SK-N-SH (cell line): ENCODE data around the gene CRIP3. TPM values are rescaled to one million over a fixed set of nuclear protein-coding genes. Genes with fewer than 3 reads are reported as not detected.

Experiments
- CTCF ChIA-PET: fragments of 300-600, 350-600 bp; formaldehyde crosslinking; extraction: SDS; loops from one replicate; lab custom pipeline; 2021; lab: Yijun Ruan, JAX
- POLR2A ChIA-PET: fragments of 350-600 bp; sonication (Branson Sonifier 250); formaldehyde crosslinking; extraction: SDS; loops from one replicate; lab custom pipeline; 2020; ENCODE audit warnings: antibody characterized with exemption, inconsistent platforms; lab: Yijun Ruan, JAX
- DNase-seq: peaks from one replicate; pipeline ENCODE4 v3.0.0; 2012
- H2AFZ ChIP-seq: fragments of 200-600 bp; sonication (generic); 2 replicates; pipeline ENCODE4 v1.8.1; 2016; ENCODE audit warnings: antibody characterized with exemption, mild to moderate bottlenecking, low read depth
- H3F3A ChIP-seq: fragments of 200-600 bp; sonication (generic); replicated peaks from 2 replicates; pipeline ENCODE3; 2016; ENCODE audit warnings: antibody characterized with exemption, mild to moderate bottlenecking; ENCODE audit not compliant: insufficient read depth
- H3K27ac ChIP-seq, 2 experiments: fragments of 200-500 bp in 1 of 2; fragments of 200-600 bp in 1 of 2; sonication (Bioruptor generic) in 1 of 2; sonication (generic), shearing (Covaris generic) in 1 of 2; 2 replicates each; pipeline versions ENCODE4 v1.5.1 to v1.6.1; 2014 to 2016; ENCODE audit warnings: low read depth in 2 of 2, inconsistent platforms in 1 of 2, low read length in 1 of 2, mild to moderate bottlenecking in 1 of 2, mixed read lengths in 1 of 2
- H3K27me3 ChIP-seq: fragments of 200-600 bp; sonication (generic), shearing (Covaris generic); 2 replicates; pipeline ENCODE4 v1.6.1; 2016; ENCODE audit warnings: mixed run types; ENCODE audit not compliant: insufficient read depth
- H3K36me3 ChIP-seq, 2 experiments: fragments of 200-500 bp in 1 of 2; fragments of 200-600 bp in 1 of 2; sonication (Bioruptor generic) in 1 of 2; sonication (generic) in 1 of 2; replicated peaks in 1 of 2; 2 replicates each; pipeline versions ENCODE3 to v1.5.1; 2014 to 2016; ENCODE audit warnings: low read length in 1 of 2, mild to moderate bottlenecking in 1 of 2; ENCODE audit not compliant: insufficient read depth in 2 of 2, control insufficient read depth in 1 of 2
- H3K4me1 ChIP-seq, 2 experiments: fragments of 200-500 bp in 1 of 2; fragments of 200-600 bp in 1 of 2; sonication (Bioruptor generic) in 1 of 2; sonication (generic), shearing (Covaris generic) in 1 of 2; 2 replicates each; pipeline versions ENCODE4 v1.5.1 to v1.6.1; 2014 to 2016; ENCODE audit warnings: low read depth in 1 of 2, low read length in 1 of 2, mixed run types in 1 of 2; ENCODE audit not compliant: insufficient read depth in 2 of 2, control insufficient read depth in 1 of 2
- H3K4me2 ChIP-seq: fragments of 200-600 bp; sonication (generic), shearing (Covaris generic); 2 replicates; pipeline ENCODE4 v1.6.1; 2017; ENCODE audit warnings: mixed run types
- H3K4me3 ChIP-seq, 2 experiments: fragments of 200-500 bp in 1 of 2; fragments of 200-600 bp in 1 of 2; sonication (Bioruptor generic) in 1 of 2; sonication (generic), shearing (Covaris generic) in 1 of 2; 2 replicates each; pipeline versions ENCODE4 v1.5.1 to v1.8.1; 2014 to 2016; ENCODE audit warnings: low read depth in 2 of 2, inconsistent platforms in 1 of 2, low read length in 1 of 2, mild to moderate bottlenecking in 1 of 2, mixed read lengths in 1 of 2, moderate library complexity in 1 of 2
- H3K79me2 ChIP-seq: fragments of 200-600 bp; sonication (generic); 2 replicates; pipeline ENCODE4 v1.8.1; 2017; ENCODE audit warnings: mild to moderate bottlenecking; ENCODE audit not compliant: insufficient read depth
- H3K9ac ChIP-seq: fragments of 200-600 bp; sonication (generic); 2 replicates; pipeline ENCODE4 v1.6.1; 2017; ENCODE audit warnings: mixed run types
- H3K9me2 ChIP-seq: fragments of 200-600 bp; sonication (generic); 2 replicates; pipeline ENCODE4 v1.6.1; 2017; ENCODE audit warnings: mixed run types
- H3K9me3 ChIP-seq: fragments of 200-600 bp; sonication (generic); 2 replicates; pipeline ENCODE4 v1.6.1; 2017; ENCODE audit warnings: mixed run types, mild to moderate bottlenecking, moderate library complexity
- H4K20me1 ChIP-seq: fragments of 200-600 bp; sonication (generic); 2 replicates; pipeline ENCODE4 v1.6.1; 2017; ENCODE audit warnings: mild to moderate bottlenecking, mixed run types; ENCODE audit not compliant: insufficient read depth
- CTCF ChIP-seq: fragments of 200-600 bp; sonication (generic); IDR thresholded peaks from 2 replicates; pipeline ENCODE4 v1.6.1; 2017; ENCODE audit warnings: antibody characterized with exemption, mild to moderate bottlenecking, moderate library complexity
- ELF1 ChIP-seq: IDR thresholded peaks from 2 replicates; pipeline ENCODE4 v1.4.0; 2012
- FOSL2 ChIP-seq: IDR thresholded peaks from 2 replicates; pipeline ENCODE4 v1.4.0; 2012; ENCODE audit warnings: low read depth, mild to moderate bottlenecking, moderate library complexity, borderline replicate concordance
- FOXM1 ChIP-seq: IDR thresholded peaks from 2 replicates; pipeline ENCODE4 v1.4.0; 2012; ENCODE audit warnings: low read depth, mild to moderate bottlenecking
- GABPA ChIP-seq: IDR thresholded peaks from 2 replicates; pipeline ENCODE4 v1.4.0; 2012; ENCODE audit warnings: low read depth, mild to moderate bottlenecking
- GATA2 ChIP-seq: sonication (generic); formaldehyde crosslinking; IDR thresholded peaks from 2 replicates; pipeline ENCODE4 v1.5.0; 2020; ENCODE audit warnings: mild to moderate bottlenecking, missing genetic modification reagents
- MAX ChIP-seq: IDR thresholded peaks from 2 replicates; pipeline ENCODE4 v1.4.0; 2012; ENCODE audit warnings: low read depth
- MXI1 ChIP-seq: IDR thresholded peaks from 2 replicates; pipeline ENCODE4 v1.6.1; 2012; ENCODE audit warnings: mild to moderate bottlenecking, low read depth, low read length, improper control_type of control experiment
- PBX3 ChIP-seq: IDR thresholded peaks from 2 replicates; pipeline ENCODE4; 2012
- POLR2AphosphoS5 ChIP-seq: IDR thresholded peaks from 2 replicates; pipeline ENCODE4 v1.6.1; 2012; ENCODE audit warnings: low read depth, low read length
- RCOR1 ChIP-seq: fragments of 150-350 bp; IDR thresholded peaks from 2 replicates; pipeline ENCODE4 v1.6.1; 2017; ENCODE audit warnings: antibody characterized with exemption, low read length
- REST ChIP-seq: IDR thresholded peaks from 2 replicates; pipeline ENCODE4 v1.6.1; 2012; ENCODE audit warnings: mild to moderate bottlenecking, low read depth, low read length, moderate library complexity
- SIN3A ChIP-seq: IDR thresholded peaks from 2 replicates; pipeline ENCODE4 v1.6.1; 2012; ENCODE audit warnings: low read depth, mild to moderate bottlenecking, low read length, moderate library complexity, borderline replicate concordance
- SMC3 ChIP-seq: IDR thresholded peaks from 2 replicates; pipeline ENCODE4 v1.6.1; 2012; ENCODE audit warnings: low read depth, low read length, improper control_type of control experiment
- TAF1 ChIP-seq: IDR thresholded peaks from 2 replicates; pipeline ENCODE4 v1.6.1; 2012; ENCODE audit warnings: low read depth, mild to moderate bottlenecking, low read length, moderate library complexity, borderline replicate concordance
- TEAD4 ChIP-seq: IDR thresholded peaks from 2 replicates; pipeline ENCODE4 v1.4.0; 2012; ENCODE audit warnings: mild to moderate bottlenecking, borderline replicate concordance; ENCODE audit not compliant: insufficient read depth
- USF1 ChIP-seq: IDR thresholded peaks from 2 replicates; pipeline ENCODE4 v1.4.0; 2012; ENCODE audit warnings: low read depth, borderline replicate concordance
- YY1 ChIP-seq: IDR thresholded peaks from 2 replicates; pipeline ENCODE4 v1.4.0; 2012; ENCODE audit warnings: low read depth, mild to moderate bottlenecking
- ZBTB33 ChIP-seq: IDR thresholded peaks from 2 replicates; pipeline ENCODE4 v1.4.0; 2012; ENCODE audit warnings: low read depth, borderline replicate concordance
- WGBS: methylation state at CpG from one replicate; pipeline ENCODE4 v1.1.6; 2017; ENCODE audit warnings: low lambda C conversion rate; 5-methylcytosine and 5-hydroxymethylcytosine counted together
- polyA plus RNA-seq, 3 experiments: library from polyadenylated mRNA; depleted of rRNA; stranded (reverse); fragments of >200 nt; gene quantifications; 2 replicates each; pipeline ENCODE4 v1.2.3, GENCODE V29; 2012

The CRIP3 gene
- polyA plus RNA-seq, 1 of the 3 experiments (the other 2 are of a cell fraction) = not detected

GRCh38 chr6:43268782-43269272, 39.8 kb downstream of the CRIP3 start:
- H4K20me1 ChIP-seq = no peaks in the 10 kb centered on the region
- POLR2A ChIA-PET = interaction anchor here (1.0 kb wide), 1 partner anchor 9 kb away, joined by 3 read pairs; no protein-coding TSS in a partner anchor
- no peaks in the 10 kb centered on the region for H3K9me3 ChIP-seq

More at GRCh38 chr6:43268782-43269272, 39.8 kb downstream of the CRIP3 start:
- Histone ChIP-seq H3K79me2 (no peaks in the 10 kb centered on the region), H3F3A (no peaks in the 10 kb centered on the region), H3K4me3 (no peak overlapping the region), H3K4me1 (peaks cover 0 to 17% of the 10 kb centered on the region in 2 experiments; a peak in 1 of 4 replicates), H3K9ac (no peak overlapping the region), H3K36me3 (no peaks in the 10 kb centered on the region), H3K4me2 (no peak overlapping the region), H3K27ac (no peak overlapping the region), H2AFZ (no peak overlapping the region), H3K9me2 (no peaks in the 10 kb centered on the region)
- CTCF ChIA-PET = interaction anchor here (0.6 to 2.4 kb wide), 4 partner anchors 24 to 182 kb away, joined by 3 to 8 read pairs (median 5); partner anchors contain the start of gene DNPH1
- DNase-seq = no peak
- 91% methylated on average over 10 of the region's 10 CpGs for WGBS
- TF ChIP-seq CTCF = no peak
- TF ChIP-seq SMC3 = no peak
- TF ChIP-seq GABPA = no peak
- TF ChIP-seq YY1 = no peak
- no peak for TF ChIP-seq POLR2AphosphoS5
- no peak for TF ChIP-seq GATA2 (CRISPR knock-in tag)
- no peak for TF ChIP-seq USF1
- no peak for TF ChIP-seq PBX3
- TF ChIP-seq SIN3A = no peak
- no peak for TF ChIP-seq FOXM1
- no peak for TF ChIP-seq TAF1
- TF ChIP-seq REST = no peak
- TF ChIP-seq ZBTB33 = no peak
- TF ChIP-seq FOSL2 = no peak
- no peak for TF ChIP-seq MAX
- no peak for TF ChIP-seq MXI1
- no peak for TF ChIP-seq ELF1
- TF ChIP-seq TEAD4 = no peak
- no peak for TF ChIP-seq RCOR1
- TF ChIP-seq, all 33 proteins: peak for 0
- H3K27me3 ChIP-seq = no peaks in the 10 kb centered on the region
